Fibroblast of mammary gland (primary cell): ENCODE results near the gene DNAJC10.
A peak's percentile ranks its signal among the peaks of the same experiment; 100 is the strongest.

Experiments used
- DNase-seq: peaks from one replicate; pipeline ENCODE4 v3.0.0-alpha.2; 2010; ENCODE audit warnings: low read depth
- H3K4me3 ChIP-seq: 2 replicates; pipeline ENCODE4 v1.5.1; 2011; ENCODE audit warnings: low read depth, mild to moderate bottlenecking, low read length, moderate library complexity; ENCODE audit not compliant: control insufficient read depth
- TF ChIP-seq, protein P1 (sequence below): conservative IDR thresholded peaks from 2 replicates; pipeline ENCODE4 v1.5.1; 2011; ENCODE audit warnings: low read depth, low read length, inconsistent platforms; ENCODE audit not compliant: control insufficient read depth, insufficient read depth

DNAJC10 gene

DNA sequence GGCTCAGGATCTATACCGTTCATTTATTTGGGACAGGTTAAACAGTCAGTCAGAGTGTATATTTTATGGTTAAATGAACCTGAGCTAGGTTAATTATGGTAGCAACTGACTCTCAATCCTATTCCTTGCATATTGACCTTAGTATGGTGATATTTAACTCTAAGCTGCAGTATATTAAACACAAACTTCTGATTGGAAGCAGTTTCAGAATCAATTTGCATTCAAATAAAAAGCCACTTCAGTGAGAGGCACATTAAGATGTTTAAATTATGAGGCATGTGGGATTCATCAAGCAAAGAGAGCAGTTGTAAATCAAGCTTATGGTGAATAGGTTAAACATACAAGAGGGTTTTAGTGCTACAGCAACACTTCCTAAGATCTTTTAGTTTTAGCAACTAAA lies 110.0 kb downstream of the DNAJC10 start:
- DNase-seq = no peak
- H3K4me3 ChIP-seq = no peak overlapping the region
- TF ChIP-seq, protein P1, sequence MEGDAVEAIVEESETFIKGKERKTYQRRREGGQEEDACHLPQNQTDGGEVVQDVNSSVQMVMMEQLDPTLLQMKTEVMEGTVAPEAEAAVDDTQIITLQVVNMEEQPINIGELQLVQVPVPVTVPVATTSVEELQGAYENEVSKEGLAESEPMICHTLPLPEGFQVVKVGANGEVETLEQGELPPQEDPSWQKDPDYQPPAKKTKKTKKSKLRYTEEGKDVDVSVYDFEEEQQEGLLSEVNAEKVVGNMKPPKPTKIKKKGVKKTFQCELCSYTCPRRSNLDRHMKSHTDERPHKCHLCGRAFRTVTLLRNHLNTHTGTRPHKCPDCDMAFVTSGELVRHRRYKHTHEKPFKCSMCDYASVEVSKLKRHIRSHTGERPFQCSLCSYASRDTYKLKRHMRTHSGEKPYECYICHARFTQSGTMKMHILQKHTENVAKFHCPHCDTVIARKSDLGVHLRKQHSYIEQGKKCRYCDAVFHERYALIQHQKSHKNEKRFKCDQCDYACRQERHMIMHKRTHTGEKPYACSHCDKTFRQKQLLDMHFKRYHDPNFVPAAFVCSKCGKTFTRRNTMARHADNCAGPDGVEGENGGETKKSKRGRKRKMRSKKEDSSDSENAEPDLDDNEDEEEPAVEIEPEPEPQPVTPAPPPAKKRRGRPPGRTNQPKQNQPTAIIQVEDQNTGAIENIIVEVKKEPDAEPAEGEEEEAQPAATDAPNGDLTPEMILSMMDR = no peak

DNA sequence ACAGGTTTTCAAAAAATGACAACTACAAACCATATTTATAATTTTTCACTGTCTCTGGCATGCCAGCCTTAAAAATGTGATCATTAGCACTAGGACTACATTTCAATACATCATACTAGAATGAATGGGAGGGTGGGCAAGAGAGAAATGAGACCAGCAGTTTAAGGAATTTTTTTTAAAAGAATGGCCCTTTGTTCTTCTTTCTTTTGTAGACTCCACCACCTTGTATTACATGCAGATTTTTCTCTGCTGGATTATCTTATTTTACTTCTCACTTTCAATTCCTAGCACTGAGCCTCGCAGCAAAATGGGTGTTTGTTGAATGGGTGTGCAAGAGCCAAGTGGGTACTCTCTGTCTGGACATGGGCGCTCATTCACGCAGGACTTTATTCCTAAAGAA lies 110.4 kb downstream of the DNAJC10 start:
- no peak overlapping the region for H3K4me3 ChIP-seq
- TF ChIP-seq, protein P1 = no peak
- DNase-seq = no peak

DNA sequence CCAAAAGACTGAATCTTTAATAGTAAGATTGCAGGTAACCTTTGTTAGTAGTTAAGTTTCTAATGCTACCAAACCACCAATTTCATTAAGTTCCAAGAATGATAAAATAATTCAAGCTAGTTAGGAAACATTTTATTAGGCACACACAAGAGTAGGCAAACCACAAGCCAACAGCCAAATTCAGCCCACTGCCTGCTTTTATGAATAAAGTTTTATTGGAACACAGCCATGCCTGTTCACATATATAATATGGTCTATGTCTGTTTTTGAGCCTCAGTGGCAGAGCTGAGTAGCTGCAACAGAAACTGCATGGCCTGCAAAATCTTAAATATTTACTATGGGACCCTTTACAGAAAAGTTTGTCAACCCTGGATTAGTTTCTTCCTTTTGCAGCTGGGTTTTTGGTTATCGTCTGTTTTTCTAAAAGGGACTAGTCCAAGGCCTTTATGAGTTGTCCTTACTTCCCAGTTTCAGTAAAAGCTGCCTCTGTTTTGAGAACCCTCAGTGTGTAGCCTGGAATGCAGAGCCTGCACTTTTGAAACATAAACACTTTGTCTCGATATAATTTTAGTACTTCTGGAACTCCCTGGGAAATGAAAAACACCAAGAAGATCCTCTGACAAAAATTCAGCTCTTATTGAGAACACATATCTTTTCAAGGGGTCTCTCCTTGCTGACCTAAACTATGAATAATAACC lies 111.3 kb downstream of the DNAJC10 start:
- TF ChIP-seq, protein P1 = no peak
- no peak overlapping the region for H3K4me3 ChIP-seq
- no peak for DNase-seq

DNA sequence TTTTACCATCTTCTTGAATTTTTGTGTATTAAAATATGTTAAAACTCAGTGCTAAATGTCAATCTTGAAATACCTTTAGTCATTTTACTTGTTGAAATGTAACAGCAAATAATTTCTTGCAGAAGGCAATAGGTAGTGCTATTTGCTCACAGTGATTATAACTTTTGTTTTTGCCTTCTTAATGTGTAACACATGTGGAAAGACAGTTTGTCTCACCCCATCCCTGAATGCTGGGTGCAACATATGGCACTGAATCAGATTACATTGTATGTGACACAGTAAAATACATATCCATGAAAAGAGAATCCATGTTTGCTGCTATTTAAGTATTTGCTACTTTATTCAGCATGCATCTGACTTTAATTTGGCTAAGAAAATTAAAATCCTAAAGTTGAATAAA lies 115.0 kb downstream of the DNAJC10 start:
- peak; percentile 36 for DNase-seq
- no peak overlapping the region for H3K4me3 ChIP-seq
- TF ChIP-seq, protein P1 = no peak

DNA sequence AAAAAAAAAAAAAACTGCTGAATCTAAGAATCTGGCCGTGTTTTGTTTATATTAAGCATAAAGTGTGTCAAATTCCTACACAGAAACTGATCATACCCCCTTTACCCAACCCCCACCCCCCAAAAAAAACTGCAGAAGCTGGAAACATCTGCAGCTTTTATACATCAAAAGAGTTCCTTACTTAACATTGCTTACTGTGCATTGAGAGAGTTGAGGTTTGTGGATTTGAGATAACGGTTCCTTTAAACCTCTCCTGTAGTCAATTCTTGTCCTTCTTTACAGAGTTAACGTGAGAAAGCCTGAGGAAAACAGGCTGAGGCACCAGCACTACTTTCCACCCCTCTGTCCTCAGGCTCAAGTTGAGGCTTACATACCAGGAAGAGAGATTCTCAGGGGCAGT lies 115.9 kb downstream of the DNAJC10 start:
- TF ChIP-seq, protein P1 = no peak
- no peak for DNase-seq
- no peak overlapping the region for H3K4me3 ChIP-seq

DNA sequence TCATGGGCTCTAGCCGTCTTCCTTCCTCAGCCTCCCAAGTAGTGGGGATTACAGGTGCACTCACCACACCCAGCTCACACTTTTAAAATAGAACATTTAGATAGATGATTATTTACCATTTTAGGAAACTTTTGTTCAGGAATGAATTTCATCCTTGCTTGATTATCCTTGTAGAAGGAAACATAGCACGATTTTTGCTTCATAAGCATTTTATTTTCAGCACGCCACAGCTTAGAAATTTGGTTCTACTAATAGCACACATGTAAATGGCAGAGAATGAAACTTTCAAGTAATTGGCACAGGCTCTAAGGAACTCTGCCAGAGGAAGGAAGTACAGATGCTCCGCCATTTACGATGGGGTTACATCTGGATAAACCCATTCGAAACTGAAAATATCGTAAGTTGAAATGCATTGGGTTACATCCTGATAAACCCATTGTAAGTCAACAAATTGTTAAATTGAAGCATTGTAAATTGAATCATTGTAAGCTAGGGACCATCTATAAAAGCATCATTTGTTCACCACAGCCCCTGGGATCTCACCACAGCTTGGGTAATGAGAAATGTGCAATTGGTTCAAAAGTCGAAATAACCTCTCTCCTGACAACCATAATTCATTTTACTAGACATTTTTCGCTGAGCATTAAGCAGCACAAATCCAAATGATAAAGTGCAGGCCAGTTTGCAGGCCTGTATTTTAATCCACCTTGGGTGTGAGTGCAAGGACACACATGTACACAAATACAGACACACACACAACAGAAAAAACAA lies 117.2 kb downstream of the DNAJC10 start:
- no peak overlapping the region for H3K4me3 ChIP-seq
- no peak for DNase-seq
- TF ChIP-seq, protein P1 = no peak

DNA sequence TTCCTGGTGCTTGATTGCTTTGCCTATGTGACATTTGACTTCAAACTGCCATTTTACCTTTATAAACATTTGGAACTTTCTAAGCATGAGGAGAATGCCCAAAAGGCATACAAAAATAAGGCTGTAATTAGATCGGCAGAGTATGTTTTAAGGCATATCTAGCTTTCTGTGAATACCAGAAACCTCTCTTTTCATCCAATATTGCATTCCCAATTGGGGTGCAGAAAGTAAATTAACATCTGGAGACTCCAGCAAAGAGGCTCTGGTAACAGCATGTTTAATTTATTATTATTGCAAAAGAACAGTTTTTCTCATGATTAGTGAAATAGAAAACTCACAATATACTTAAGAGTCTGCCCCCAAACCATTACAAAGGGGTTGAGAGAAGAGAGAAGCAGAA lies 118.2 kb downstream of the DNAJC10 start:
- TF ChIP-seq, protein P1 = no peak
- H3K4me3 ChIP-seq = no peak overlapping the region
- no peak for DNase-seq
